GM12873 (cell line): ENCODE results near the gene NECAP2.
A peak's percentile ranks its signal among the peaks of the same experiment; 100 is the strongest.

ENCODE experiments used
- TF ChIP-seq, protein P1 (sequence below): IDR thresholded peaks from 2 replicates; pipeline ENCODE4 v1.5.1; 2012; ENCODE audit warnings: low read depth, mild to moderate bottlenecking, moderate library complexity, low read length, control low read depth; ENCODE audit not compliant: insufficient read depth; ENCODE audit errors: missing control alignments

Gene NECAP2, protein sequence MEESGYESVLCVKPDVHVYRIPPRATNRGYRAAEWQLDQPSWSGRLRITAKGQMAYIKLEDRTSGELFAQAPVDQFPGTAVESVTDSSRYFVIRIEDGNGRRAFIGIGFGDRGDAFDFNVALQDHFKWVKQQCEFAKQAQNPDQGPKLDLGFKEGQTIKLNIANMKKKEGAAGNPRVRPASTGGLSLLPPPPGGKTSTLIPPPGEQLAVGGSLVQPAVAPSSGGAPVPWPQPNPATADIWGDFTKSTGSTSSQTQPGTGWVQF

DNA sequence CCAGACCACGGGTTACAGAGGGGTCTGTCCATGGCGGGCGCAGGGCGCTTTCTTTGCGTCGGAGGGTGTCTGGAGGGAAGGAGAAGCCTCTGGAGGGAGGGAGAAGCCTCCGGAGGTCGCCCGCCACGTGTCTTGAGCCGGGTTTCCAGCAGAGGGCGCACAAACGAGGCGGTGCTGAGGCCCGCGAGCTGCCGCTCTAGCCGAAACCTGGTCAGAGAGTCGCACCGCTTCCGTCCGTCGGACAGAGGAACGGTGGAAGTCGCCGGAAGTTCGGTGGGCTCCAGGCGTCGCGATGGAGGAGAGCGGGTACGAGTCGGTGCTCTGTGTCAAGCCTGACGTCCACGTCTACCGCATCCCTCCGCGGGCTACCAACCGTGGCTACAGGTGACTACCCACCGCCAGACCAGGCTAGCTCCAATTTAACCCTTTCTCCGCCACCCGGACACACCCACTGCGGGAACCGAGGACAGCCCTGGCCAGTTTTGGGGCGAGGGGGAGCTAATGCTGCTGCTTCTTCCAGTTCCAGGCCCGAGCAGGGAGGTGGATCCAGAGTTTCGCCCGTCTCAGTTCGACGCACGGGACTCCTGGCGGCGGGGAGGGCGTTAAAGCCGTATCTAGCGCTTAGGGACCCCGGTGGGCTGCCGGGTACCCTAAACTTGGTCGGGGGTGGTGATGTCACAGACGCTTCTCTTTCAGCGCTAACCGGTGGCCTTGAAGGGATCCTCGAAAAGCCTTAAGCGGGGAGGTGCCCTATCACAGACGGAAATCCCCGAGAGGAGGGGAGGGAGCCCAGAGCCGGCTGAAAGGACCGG lies at the start of gene NECAP2:
NECAP2 (plus strand) TSS at position 255 of the 812 bp plus-strand sequence; CDS start at position 293, 38 bp downstream.
- TF ChIP-seq, protein P1, sequence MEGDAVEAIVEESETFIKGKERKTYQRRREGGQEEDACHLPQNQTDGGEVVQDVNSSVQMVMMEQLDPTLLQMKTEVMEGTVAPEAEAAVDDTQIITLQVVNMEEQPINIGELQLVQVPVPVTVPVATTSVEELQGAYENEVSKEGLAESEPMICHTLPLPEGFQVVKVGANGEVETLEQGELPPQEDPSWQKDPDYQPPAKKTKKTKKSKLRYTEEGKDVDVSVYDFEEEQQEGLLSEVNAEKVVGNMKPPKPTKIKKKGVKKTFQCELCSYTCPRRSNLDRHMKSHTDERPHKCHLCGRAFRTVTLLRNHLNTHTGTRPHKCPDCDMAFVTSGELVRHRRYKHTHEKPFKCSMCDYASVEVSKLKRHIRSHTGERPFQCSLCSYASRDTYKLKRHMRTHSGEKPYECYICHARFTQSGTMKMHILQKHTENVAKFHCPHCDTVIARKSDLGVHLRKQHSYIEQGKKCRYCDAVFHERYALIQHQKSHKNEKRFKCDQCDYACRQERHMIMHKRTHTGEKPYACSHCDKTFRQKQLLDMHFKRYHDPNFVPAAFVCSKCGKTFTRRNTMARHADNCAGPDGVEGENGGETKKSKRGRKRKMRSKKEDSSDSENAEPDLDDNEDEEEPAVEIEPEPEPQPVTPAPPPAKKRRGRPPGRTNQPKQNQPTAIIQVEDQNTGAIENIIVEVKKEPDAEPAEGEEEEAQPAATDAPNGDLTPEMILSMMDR: peak; percentile 95

DNA sequence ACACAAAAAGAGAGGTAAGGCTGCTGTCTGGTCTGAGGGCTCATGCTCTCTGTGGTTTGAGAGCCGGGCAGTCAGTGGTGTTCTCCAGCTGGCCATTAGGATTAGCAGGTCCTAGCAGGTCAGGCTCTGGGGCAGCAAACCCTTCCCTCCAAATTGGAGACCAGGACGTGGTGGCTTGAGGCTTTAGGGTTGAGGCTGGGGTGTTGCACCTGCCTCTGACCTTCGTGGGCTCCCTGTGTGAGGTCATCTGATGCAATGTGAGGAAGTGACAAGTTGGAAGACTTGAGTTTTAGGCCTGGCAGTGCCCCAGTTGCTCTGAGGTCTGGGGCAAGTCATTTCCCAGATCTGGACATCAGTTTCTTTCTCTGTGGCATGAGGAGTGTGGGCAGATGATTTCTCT lies 49.1 kb upstream of the NECAP2 start:
- TF ChIP-seq, protein P1: no peak

DNA sequence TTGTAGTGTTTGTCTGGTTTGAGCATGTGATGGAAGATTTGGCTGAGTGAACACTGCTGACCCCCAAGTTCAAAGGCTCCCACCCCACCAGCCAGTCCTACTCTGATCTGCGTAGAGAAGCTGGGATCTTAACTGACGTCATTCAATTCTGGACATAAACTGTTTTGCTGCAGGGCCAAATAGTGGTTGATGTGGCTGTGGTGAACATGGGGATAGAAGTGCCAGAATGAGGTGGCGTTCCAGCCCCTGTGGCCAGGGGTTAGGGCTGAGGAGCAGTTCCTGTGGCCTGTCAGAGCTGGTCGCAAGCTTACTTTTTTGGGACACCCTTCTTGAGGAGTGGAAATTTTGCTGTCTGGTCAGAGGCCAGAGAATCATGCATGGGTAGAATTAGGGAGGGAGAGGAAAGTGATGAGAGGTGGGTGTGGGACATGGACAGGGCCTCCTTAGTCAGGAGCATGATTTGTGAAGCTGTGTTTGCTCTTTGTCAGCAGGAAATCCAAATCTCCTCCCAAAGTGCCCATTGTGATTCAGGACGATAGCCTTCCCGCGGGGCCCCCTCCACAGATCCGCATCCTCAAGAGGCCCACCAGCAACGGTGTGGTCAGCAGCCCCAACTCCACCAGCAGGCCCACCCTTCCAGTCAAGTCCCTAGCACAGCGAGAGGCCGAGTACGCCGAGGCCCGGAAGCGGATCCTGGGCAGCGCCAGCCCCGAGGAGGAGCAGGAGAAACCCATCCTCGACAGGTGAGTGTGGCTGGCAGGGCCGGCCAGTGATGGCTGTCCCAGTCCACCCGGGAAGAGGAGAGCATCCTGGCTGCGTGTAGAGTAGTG lies 47.6 kb upstream of the NECAP2 start:
- TF ChIP-seq, protein P1: no peak

DNA sequence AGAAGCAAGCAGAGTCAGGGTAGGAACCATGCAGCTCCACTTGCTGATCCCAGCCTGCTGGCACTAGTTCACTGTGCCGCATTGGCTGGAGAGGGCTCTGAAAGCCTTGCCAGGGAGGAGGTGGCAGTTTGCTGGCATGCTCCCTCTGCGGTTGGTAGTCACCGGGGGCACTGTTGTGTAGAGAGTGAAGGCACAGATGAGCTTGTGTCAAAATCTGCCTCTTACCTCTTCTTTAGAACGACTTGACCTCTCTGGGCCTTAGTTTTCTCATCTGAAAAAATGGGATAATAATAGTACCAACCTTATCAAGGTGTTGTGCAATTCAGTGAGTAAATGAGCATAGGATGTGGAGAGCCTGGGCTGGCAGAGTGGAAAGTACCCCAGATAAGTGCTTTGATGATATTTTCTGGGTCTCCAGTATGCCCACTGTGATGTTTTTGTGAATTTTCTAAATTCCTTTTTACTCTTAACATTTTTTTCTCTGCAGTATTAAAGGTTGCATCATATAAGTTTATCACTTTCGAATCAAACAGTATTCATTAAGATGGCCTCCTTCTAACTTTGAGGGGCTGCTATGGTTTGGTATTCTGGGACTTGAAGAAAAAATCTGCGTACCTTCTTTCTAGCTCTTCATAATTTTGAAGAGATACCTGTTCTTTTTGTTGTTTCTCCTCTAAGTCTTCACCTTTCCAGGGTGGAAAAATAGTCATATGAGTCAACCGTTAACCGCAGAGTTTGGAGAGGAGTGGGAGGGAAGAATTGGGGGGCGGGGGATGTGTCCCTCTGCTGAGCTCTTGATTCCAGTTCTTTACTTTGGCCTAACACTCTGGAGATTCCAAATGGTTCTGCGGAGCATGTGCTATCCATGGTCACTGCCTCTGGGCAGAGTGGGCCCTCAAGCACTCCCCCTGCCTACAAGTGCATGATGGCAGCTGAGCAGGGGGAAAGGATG lies 46.7 kb upstream of the NECAP2 start:
- TF ChIP-seq, protein P1: no peak

DNA sequence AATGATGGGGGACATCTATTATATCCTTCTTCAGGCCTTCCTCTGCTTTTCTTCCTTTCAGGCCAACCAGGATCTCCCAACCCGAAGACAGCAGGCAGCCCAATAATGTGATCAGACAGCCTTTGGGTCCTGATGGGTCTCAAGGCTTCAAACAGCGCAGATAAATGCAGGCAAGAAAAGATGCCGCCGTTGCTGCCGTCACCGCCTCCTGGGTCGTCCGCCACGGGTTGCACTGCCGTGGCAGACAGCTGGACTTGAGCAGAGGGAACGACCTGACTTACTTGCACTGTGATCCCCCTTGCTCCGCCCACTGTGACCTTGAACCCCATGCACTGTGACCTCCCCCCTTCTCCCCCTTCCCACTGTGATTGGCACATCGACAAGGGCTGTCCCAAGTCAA lies 45.5 kb upstream of the NECAP2 start:
- TF ChIP-seq, protein P1: no peak

DNA sequence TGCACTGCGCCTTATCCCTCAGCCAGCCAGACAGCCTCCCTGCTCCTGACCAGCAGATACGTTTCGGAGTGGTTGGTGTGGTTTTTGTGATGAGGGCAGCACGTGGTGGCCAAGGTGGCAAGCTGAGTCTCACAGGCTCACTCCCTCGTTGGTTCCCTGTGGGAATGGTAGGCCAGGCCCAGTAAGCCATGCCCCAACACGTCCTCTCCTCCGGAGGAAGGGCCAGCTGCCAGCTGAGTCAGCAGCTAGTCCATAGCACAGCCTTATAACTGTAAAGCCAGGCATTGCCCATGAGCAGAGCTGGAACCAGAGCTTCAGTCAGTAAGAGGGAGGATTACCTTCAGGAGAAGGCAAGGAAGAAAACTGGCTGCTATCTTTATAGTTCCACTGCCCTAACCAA lies 43.9 kb upstream of the NECAP2 start:
- TF ChIP-seq, protein P1: no peak
